ENCODE data around the gene ACO2.

Gene ACO2

DNA sequence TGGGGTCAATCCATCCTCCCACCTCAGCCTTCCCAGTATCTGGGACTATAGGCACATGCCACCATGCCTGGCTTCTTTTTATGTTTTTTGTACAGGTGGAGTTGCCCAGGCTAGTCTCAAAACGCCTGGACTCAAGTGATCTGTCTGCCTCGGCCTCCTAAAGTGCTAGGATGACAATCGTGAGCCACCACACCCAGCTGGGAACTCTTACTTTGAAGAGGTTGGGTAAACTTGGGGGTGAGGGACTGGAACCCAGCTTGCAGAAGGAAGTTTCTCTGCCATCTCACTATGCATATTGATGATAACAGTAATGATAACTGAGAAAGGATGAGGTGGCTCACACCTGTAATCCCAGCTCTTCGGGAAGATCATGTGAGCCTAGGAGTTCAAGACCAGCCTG is 35.9 kb downstream of the ACO2 start:
- TF ChIP-seq SIN3A (IDR thresholded peaks at IDR 0.05; ENCODE audit: borderline replicate concordance, insufficient read depth, low read length) (no peak), POLR2AphosphoS5 (IDR thresholded peaks at IDR 0.05; ENCODE audit: low read depth, low read length) (no peak), FOXP2 (optimal IDR thresholded peaks at IDR 0.05; ENCODE audit: borderline replicate concordance, extremely low read depth, extremely low read length, insufficient read depth) (no peak), TAF1 (IDR thresholded peaks at IDR 0.05; ENCODE audit: borderline replicate concordance, insufficient read depth, low read length) (no peak)
- TF ChIP-seq, protein P1, sequence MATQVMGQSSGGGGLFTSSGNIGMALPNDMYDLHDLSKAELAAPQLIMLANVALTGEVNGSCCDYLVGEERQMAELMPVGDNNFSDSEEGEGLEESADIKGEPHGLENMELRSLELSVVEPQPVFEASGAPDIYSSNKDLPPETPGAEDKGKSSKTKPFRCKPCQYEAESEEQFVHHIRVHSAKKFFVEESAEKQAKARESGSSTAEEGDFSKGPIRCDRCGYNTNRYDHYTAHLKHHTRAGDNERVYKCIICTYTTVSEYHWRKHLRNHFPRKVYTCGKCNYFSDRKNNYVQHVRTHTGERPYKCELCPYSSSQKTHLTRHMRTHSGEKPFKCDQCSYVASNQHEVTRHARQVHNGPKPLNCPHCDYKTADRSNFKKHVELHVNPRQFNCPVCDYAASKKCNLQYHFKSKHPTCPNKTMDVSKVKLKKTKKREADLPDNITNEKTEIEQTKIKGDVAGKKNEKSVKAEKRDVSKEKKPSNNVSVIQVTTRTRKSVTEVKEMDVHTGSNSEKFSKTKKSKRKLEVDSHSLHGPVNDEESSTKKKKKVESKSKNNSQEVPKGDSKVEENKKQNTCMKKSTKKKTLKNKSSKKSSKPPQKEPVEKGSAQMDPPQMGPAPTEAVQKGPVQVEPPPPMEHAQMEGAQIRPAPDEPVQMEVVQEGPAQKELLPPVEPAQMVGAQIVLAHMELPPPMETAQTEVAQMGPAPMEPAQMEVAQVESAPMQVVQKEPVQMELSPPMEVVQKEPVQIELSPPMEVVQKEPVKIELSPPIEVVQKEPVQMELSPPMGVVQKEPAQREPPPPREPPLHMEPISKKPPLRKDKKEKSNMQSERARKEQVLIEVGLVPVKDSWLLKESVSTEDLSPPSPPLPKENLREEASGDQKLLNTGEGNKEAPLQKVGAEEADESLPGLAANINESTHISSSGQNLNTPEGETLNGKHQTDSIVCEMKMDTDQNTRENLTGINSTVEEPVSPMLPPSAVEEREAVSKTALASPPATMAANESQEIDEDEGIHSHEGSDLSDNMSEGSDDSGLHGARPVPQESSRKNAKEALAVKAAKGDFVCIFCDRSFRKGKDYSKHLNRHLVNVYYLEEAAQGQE (IDR thresholded peaks at IDR 0.05; ENCODE audit: insufficient read depth in 1 of 2, low read depth in 2 of 2, low read length in 2 of 2): no peak

DNA sequence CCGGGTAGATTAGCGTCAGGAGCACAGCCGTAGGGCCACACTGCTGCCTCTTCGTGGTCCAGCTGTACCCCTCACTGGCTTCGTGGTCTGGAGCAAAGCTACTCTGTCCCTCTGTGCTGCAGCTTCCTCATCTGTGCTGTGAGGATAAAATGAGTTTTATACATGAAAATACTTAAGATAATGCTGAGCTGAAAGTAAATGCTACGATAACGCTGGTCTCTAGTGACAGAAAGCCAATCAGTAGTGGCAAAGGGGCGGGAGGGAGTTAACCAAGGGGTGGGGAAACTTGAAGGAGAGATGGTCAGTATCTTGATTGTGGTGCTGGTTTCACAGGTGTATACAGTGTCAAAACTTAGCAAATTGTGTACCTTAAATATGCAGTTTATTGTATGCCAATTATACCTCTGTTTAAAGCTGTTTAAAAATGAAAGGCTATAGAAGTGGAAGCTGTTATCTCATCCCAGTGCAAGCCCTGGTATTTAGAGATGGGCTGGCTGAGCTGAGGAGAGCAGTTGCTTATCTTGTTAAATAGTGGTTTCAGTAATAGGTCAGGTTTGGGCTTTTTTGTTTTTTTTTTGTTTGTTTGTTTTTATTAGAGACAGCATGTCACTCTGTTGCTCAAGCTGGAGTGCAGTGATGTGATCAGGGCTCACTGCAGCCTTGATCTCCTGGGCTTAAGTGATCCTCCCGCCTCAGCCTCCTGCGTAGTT is 36.7 kb downstream of the ACO2 start:
- no peak for TF ChIP-seq SIN3A (IDR thresholded peaks at IDR 0.05; ENCODE audit: borderline replicate concordance, insufficient read depth, low read length)
- TF ChIP-seq, protein P1 (IDR thresholded peaks at IDR 0.05; ENCODE audit: insufficient read depth in 1 of 2, low read depth in 2 of 2, low read length in 2 of 2): no peak
- no peak for TF ChIP-seq FOXP2 (optimal IDR thresholded peaks at IDR 0.05; ENCODE audit: borderline replicate concordance, extremely low read depth, extremely low read length, insufficient read depth)
- no peak for TF ChIP-seq POLR2AphosphoS5 (IDR thresholded peaks at IDR 0.05; ENCODE audit: low read depth, low read length)
- TF ChIP-seq TAF1 (IDR thresholded peaks at IDR 0.05; ENCODE audit: borderline replicate concordance, insufficient read depth, low read length): no peak

DNA sequence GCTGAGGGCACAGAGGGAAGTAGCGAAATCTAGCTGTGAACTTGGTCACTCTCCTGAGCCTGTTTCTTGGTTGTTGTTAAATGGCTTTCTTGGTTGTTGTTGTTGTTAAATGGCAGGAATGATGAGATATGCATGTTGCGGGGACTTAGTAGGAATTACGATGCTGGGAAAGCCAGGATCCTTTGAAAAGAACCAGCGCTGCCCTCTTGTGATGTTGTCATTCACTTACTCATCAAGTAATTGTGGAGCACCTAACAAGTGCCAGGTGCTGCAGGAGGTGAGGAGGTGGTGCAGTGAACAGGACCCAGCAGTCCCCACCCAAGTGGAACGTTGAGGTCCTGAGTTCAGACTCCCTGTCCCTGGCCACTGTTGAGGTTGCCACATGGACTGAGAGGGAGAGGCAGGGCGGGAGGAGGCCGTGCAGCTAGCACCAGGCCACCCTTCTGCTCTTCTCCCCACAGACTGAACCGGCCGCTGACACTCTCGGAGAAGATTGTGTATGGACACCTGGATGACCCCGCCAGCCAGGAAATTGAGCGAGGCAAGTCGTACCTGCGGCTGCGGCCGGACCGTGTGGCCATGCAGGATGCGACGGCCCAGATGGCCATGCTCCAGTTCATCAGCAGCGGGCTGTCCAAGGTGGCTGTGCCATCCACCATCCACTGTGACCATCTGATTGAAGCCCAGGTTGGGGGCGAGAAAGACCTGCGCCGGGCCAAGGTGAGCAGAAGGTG is 38.6 kb downstream of the ACO2 start:
- TF ChIP-seq FOXP2 (optimal IDR thresholded peaks at IDR 0.05; ENCODE audit: borderline replicate concordance, extremely low read depth, extremely low read length, insufficient read depth): no peak
- no peak for TF ChIP-seq SIN3A (IDR thresholded peaks at IDR 0.05; ENCODE audit: borderline replicate concordance, insufficient read depth, low read length)
- TF ChIP-seq POLR2AphosphoS5 (IDR thresholded peaks at IDR 0.05; ENCODE audit: low read depth, low read length): no peak
- no peak for TF ChIP-seq TAF1 (IDR thresholded peaks at IDR 0.05; ENCODE audit: borderline replicate concordance, insufficient read depth, low read length)
- TF ChIP-seq, protein P1 (IDR thresholded peaks at IDR 0.05; ENCODE audit: insufficient read depth in 1 of 2, low read depth in 2 of 2, low read length in 2 of 2): no peak

DNA sequence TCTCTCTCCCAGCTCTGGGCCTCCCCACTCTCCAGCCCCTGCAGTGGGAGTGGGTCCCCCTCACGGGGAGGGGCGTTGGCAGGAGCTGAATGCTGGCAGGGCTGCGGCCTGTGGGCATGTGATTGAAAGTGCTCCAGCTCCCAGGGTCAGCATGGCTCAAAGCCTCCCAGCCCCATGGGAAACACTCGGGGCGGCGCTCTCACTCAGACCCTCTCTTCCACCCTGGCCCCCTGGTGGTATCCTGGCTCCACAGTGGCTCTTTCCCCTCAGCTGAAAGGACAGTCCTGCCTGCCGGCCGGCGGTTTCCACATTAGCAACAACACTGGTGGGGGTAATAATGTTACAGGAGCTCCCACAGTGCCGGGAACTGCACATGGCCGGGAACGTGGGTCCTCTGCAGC is 39.9 kb downstream of the ACO2 start:
- TF ChIP-seq, protein P1 (IDR thresholded peaks at IDR 0.05; ENCODE audit: insufficient read depth in 1 of 2, low read depth in 2 of 2, low read length in 2 of 2): no peak
- TF ChIP-seq POLR2AphosphoS5 (IDR thresholded peaks at IDR 0.05; ENCODE audit: low read depth, low read length) (no peak), TAF1 (IDR thresholded peaks at IDR 0.05; ENCODE audit: borderline replicate concordance, insufficient read depth, low read length) (no peak), SIN3A (IDR thresholded peaks at IDR 0.05; ENCODE audit: borderline replicate concordance, insufficient read depth, low read length) (no peak), FOXP2 (optimal IDR thresholded peaks at IDR 0.05; ENCODE audit: borderline replicate concordance, extremely low read depth, extremely low read length, insufficient read depth) (no peak)
